Amniotic stem cell (primary cell): ENCODE results near the gene TAGLN2.
A peak's percentile ranks its signal among the peaks of the same experiment; 100 is the strongest.

ENCODE experiments used
- DNase-seq: peaks from one replicate; lab custom pipeline; 2025; lab: John Stamatoyannopoulos, UW

Gene TAGLN2

DNA sequence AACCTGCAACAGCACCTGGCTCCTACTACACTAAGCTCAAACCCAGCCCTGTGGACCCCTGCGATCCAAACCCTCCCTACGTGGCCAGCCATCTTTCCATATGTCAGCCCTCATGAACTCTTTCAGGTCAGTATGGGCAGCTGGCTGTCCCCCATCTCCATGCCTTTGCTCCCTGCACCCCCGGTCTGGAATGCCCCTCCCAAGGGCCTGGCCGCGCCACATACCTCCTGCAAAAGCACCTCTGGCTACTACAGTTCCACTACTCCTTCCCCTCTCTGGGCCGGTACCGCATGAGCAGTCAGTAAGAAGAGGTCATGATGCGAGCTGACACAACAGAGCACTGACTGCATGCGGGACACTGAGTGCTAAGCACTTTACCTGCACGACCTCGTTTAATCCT lies 10.0 kb upstream of the TAGLN2 start:
- no peak for DNase-seq

- DNase-seq = no peak
Measured at GRCh38 chr1:159934136-159935039, 9.1 kb upstream of the TAGLN2 start.

GRCh38 chr1:159933347-159933746 lies 8.0 kb upstream of the TAGLN2 start:
- no peak for DNase-seq

DNA sequence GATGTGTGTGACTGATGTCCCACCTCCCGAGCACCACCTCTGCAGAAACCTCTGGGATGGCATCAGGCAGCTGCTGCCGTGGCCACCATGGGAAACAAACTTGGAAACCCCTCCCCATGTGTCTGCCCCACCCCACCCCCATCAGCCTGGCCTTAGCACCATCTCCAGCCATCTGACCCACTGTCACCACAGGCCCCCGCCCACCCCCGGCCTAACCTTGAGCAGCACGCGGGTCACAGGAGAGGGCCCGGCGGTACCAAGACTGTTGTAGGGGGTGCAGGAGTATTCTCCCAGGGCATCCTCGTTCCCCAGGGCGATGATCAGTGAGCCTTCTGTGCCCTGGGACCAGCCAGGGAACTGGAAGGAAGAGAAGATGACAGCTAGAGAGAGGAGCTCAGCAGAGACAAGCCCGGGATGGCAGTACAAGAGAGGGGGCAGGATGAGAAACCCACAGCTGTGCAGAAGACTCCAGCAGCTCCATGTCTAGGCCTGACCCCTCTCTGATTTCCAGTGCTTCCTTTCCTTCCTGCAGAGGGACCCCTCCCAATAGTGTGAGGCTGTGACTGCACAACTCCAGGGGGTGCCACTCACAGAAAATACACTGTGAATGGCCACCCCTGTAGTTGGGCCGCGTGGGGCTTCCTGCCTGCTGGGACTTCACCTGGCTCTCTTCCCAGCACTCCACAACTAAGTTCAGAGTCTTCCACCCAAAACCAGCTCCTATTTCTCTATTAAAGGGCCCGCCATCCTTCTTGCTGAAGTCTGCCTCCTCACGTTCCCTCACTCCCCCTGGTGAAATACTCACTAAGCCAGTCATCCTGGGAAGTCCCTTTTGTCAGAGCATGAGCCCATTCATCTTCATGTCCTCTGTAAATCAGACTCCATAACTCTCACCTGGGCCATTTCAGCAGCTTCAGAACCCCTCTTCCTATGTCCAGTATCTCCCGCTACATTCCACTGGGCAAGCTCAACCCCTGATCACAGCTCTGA lies 7.3 kb upstream of the TAGLN2 start:
- no peak for DNase-seq

DNA sequence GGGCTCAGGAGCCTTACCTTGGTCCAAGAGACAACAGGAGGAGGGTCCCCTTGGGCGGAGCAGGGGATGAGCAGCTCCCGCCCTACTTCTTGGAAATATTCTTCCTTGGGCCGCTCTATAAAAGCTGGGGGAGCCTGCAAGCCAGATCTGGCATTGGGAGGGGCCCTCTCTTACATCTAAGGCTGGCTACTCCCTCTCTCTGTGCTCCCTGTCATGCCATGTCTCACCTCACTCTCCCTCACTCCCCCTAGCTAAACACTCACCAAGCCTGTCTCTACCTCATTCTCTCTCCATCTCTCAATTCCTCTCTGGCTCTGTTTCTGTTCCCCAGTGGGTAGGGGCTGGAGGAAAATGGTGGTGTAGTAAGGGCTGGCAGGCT lies 6.5 kb upstream of the TAGLN2 start:
- DNase-seq = no peak

GRCh38 chr1:159931101-159931794 lies 5.9 kb upstream of the TAGLN2 start:
- no peak for DNase-seq

- no peak for DNase-seq
Measured at GRCh38 chr1:159930634-159931033, 5.3 kb upstream of the TAGLN2 start.

DNA sequence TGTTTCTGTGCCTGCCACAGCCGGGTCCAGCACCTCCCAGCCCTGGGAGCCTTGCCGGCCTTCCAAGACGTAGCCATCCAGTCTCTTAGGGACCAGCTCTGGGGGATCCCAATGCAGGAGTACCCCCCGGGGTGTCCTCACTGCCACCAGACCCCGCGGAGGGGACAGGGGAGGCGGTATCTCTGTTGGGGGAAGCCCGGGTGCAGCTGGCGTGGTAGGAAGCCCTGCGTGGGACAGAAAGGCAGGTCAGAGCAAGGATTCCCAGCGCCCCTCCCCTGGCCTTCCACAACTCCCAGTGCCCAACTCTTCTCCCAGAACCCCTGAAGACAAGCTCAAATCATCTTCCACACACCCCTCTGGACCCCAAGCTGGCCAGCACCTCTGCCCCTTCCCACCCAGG lies 4.9 kb upstream of the TAGLN2 start:
- no peak for DNase-seq

- no peak for DNase-seq
Measured at GRCh38 chr1:159929155-159930051, 4.1 kb upstream of the TAGLN2 start.

- DNase-seq = no peak
Measured at GRCh38 chr1:159928491-159929050, 3.3 kb upstream of the TAGLN2 start.

- no peak for DNase-seq
Measured at GRCh38 chr1:159927849-159928431, 2.6 kb upstream of the TAGLN2 start.

DNA sequence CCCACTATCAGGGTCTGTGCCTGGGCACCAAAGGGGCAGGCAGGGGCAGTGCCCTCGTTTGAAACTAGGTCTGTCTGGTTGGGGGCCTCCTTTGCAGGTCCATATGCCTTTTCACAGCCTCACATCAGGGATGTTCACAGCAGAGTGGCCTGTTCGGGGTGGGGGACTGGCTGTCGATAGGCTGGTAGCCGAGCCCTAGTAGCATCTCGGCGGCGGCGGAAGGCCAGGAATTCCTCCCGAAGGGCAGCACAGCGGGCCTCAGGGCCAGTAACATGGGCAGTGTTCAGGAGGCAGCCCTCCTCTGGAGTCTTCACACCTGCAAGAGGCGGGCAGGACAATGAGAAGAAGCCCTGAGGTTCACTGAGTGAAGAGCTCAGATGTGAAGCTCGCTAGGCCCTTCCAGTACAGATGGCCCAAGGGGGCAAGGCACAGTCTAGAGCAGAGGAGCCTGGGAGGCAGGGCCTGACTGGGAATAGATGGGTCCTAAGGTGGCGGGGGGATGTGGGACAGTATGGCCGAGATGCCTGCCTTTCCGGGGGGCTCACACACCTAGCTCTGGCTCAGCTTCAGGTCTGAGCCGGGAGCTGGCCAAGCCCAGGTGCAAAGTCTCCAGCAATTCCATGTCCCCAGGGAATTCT lies 2.0 kb upstream of the TAGLN2 start:
- no peak for DNase-seq

GRCh38 chr1:159925719-159926078 lies 392 bp upstream of the TAGLN2 start:
- no peak for DNase-seq

- peak; percentile 87 for DNase-seq
Measured at GRCh38 chr1:159924025-159924790, 1.1 kb downstream of the TAGLN2 start.

DNA sequence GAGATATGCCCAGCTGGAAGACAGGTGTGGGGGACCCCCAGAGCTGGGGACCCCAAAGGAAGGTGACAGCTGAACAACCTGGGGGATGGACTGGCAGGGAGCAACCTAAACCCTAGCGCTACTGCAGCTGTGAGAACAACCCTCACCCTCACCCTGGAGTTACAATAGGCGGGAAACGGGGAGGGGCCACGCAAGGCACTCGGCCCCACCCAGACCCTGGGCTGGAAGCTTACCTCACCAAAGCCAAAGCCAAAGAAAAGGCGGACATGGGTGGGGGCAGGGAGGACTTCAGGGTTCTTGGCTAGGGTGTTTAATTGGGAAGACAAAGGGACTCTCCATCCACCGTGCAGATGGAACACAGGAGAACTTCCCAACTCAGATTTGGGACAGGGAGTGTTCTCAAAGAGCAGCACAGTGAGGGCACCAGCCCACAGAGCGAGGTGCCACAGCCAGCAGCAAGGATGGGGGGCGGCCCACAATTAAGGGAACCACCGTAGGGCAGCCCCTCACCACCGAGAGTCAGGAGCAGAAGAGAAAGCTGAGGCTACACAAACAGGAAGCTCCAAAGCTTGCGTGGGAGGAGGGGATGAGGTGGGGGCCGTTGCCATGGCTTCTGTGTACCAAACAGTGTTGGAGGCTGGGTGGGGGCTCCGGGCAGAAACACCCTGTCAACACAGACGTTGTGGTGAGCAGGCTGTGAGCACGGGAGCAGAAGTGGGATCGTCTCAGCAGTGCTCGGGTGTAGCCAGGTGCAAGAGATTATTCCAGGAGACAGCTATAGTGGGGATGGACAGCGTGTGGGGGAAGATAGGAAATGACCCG lies 1.9 kb downstream of the TAGLN2 start:
- peak; percentile 68 for DNase-seq

DNA sequence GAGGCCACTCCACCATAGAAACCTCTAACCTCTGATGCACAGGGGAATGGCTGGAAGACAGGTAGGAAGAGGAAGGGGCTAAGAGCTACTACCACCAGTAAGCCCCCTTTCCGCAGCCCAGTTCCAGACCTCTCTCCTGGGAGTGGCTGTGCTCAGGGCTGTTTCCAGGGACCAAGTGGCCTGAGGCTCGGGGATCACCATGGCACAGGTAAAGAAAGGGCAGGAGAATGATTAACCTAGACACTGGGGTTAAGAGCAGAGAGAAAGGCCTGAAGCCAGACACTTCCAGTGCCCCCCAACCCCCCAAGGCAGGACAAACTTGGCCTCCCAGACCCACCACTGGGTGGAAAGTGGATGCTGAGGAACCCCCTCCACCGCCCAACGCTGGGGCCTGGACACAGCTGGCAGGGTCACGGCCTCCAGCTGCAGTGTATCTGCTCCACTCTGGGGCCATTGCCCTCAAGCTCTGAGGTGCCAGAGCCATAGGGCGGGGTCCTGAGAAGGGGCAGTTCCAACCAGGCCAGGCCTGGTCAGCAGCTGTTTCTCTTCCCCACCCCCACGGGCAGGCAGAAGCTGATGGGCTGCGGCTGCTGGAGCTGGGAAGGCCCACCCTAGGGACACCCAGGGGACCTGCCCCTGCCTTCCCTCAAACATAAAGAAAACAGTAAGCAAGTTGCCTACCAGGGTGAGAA lies 2.6 kb downstream of the TAGLN2 start:
- DNase-seq = no peak

DNA sequence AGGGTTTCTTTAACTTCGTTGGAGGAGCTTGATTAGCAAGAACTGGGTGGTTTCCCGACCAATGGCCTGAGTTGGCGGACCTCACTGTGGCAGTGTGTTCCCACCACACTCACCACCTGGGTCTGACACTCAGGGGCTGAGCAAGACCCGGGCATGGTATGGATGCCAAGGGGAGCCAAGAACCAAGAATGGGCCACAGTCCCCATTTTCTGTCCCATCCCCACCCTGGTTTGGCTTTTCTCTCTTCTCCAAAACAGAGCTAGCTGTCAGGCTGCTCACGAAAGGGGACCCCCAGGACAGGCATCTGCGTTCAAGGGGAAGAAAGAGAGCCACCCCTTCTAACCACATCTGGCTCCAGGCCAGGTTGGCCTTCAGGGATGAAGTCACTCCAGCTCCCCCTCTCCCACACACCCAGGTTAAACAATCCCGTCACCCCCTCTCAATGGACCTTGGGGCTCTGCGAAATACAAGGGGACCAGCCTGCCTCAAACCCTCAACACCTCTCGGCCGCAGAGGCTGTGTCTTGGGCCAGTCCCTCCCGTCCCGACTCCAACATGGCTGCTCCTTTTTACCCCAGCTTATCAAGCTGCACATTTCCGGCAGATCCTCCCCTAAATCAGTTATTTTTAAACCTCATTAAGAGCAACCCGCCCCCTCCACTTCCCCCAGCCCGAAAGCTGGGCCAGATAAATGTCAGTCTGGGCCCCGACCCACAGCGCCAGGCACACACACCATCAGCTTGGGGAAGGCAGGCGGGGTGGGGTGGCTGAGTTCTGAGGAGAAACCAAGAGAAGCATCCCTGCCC lies 3.4 kb downstream of the TAGLN2 start:
- no peak for DNase-seq
